Mucosa of descending colon (tissue), 3 donors: ENCODE data around the gene GRB7. TPM values are rescaled to one million over a fixed set of nuclear protein-coding genes. Genes with fewer than 3 reads are reported as not detected.

ENCODE experiments used
- ATAC-seq: fragments of 200-7000 bp; cut with Tn5 transposase; one replicate; pipeline ENCODE4 v1.9.1; 2020; ENCODE audit warnings: mild to moderate bottlenecking, moderate library complexity
- DNase-seq, 3 donors: peaks; one replicate each; pipeline ENCODE4 v3.0.0-alpha.2; 2020
- H3K36me3 ChIP-seq: fragments of 200-600 bp; one replicate; pipeline ENCODE4 v1.8.0; 2021; ENCODE audit warnings: low read depth, mild to moderate bottlenecking
- H3K4me1 ChIP-seq: fragments of 200-600 bp; one replicate; pipeline ENCODE4 v1.8.0; 2021; ENCODE audit warnings: low read depth, mild to moderate bottlenecking
- H3K4me3 ChIP-seq: fragments of 200-600 bp; one replicate; pipeline ENCODE4 v1.8.0; 2021; ENCODE audit warnings: mild to moderate bottlenecking
- H3K9me3 ChIP-seq: fragments of 200-600 bp; one replicate; pipeline ENCODE4 v1.8.0; 2021; ENCODE audit warnings: mild to moderate bottlenecking
- CTCF ChIP-seq: fragments of 200-600 bp; IDR thresholded peaks from one replicate; pipeline ENCODE4 v1.8.0; 2022; ENCODE audit warnings: antibody characterized with exemption, mild to moderate bottlenecking
- intact Hi-C, 2 donors: fragments of 100-400 bp; cut with DNase I in 1 of 2; cut with micrococcal nuclease in 1 of 2; formaldehyde crosslinking; loops; one replicate each; pipeline versions ENCODE4 v1.11.0 to v1.11.1; 2022; cut with DNase I, micrococcal nuclease
- total RNA-seq, 3 donors: library from RNA; stranded (reverse); fragmentation: NEBNext Ultra II Directional in 2 of 3; extraction: Animal tissue kit (Norgen Biotek cat#: 25700) in 2 of 3; gene quantifications; one replicate each; pipeline versions ENCODE4 v1.2.1 to v1.2.4, GENCODE V29; 2021 to 2023
- donor health status: DM: no; HTN: no; CAD: no; lungs with moderate emphysema.
- donor health status: DM: no; HTN: no; CAD: no.
- donor health status: DM: no; HTN: yes; CAD: no.

GRB7 gene
- total RNA-seq, 3 donors from 2014 or later: 13.6 to 49.0 (median 28.0) TPM

- DNase-seq (peak; percentile 95 to 98 (median 98)), ATAC-seq (peak; percentile 89)
- TF ChIP-seq CTCF: peak; percentile 98
- Histone ChIP-seq H3K4me3 (peak overlapping the region; percentile 42), H3K4me1 (peaks cover 15% of the 10 kb centered on the region), H3K9me3 (no peaks in the 10 kb centered on the region), H3K36me3 (no peaks in the 10 kb centered on the region)
- intact Hi-C loops: loop anchor here in 1 of 2 donors (10.0 kb wide), 1 partner anchor 130 kb away; the partner anchor contains the start of gene PPP1R1B
Observed at GRCh38 chr17:39754161-39754957, 16.6 kb downstream of the GRB7 start.

DNA sequence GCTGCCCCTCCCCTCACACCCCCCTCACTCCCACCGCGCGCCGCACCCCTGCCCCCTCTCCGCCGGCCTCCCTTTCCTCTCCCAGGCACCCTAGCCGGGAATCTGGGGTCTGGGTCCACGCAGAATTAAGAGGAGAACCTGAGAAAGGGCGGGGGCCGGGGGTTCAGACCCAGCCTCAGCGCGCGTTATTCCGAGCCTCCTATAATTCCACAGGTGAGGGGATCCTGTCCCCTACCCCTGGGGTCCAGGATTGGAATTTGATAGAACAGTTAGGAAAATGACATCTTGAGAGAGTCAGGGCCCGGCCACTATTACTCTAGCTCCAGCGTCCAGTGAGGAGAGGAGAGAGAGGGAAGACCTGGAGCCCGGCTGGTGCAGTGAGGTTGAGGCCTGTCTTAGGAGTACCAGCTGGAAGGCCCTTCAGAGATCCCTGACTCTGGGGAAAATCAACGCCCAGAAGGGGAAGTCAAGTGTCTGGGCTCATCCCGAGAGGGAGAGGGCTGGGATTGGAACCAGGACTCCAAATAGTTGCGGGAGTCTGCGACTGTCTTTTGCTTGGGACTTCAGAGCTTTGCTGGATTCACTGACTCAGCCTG lies 17.3 kb downstream of the GRB7 start:
- H3K4me1 ChIP-seq: peaks cover 15% of the 10 kb centered on the region
- DNase-seq (no peak), ATAC-seq (no peak)
- intact Hi-C loops: loop anchor here in 1 of 2 donors (10.0 kb wide), 1 partner anchor 130 kb away; the partner anchor contains the start of gene PPP1R1B
- TF ChIP-seq CTCF: no peak
- peak overlapping the region; percentile 42 for H3K4me3 ChIP-seq
- no peaks in the 10 kb centered on the region for H3K9me3 ChIP-seq
- H3K36me3 ChIP-seq: no peaks in the 10 kb centered on the region

GRCh38 chr17:39755554-39756379 lies 18.0 kb downstream of the GRB7 start:
- intact Hi-C loops: loop anchor here in 1 of 2 donors (10.0 kb wide), 1 partner anchor 131 kb away; the partner anchor contains the start of gene PPP1R1B
- DNase-seq (peak in 1 of 3 donors; percentile 69), ATAC-seq (no peak)
- TF ChIP-seq CTCF: no peak
- no peak overlapping the region for H3K4me3 ChIP-seq
- H3K9me3 ChIP-seq: no peaks in the 10 kb centered on the region
- no peaks in the 10 kb centered on the region for H3K36me3 ChIP-seq
- H3K4me1 ChIP-seq: peaks cover 11% of the 10 kb centered on the region

DNA sequence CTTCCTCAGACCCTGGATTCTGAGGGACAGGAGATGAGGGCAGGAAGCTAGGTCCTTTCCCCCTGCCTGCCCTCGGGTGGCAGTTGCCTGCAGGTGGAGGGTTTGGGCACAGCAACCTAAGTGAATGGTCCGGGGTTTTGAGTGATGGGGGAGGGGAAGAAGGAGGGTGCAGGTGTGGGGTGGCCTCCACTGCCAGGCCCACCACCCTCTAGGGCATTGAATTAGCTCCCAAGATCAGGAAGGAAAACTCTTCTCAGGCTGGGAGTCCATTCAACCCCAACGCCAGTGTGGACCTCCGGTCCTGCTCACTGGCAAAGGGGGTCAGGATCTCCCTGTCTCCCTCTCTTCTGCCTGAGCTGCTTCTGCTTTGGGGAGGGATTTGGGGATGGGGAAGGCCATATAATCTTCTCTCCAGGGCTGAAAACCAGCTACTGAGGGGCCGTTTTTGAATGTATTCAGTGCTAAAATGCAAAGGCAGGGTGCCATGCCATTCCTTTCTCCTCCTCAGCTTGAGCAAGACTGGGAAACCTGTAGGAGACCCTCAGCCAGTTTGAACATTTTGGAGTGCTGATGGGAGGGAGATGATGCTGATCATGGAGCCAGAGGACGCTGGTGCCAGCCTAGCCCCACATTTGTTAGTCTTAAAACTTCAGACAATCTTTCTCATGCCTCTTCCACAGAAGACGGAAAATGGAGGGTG lies 18.8 kb downstream of the GRB7 start:
- no peak for TF ChIP-seq CTCF
- H3K36me3 ChIP-seq: no peaks in the 10 kb centered on the region
- DNase-seq (no peak), ATAC-seq (no peak)
- no peaks in the 10 kb centered on the region for H3K9me3 ChIP-seq
- no peak overlapping the region for H3K4me3 ChIP-seq
- H3K4me1 ChIP-seq: peaks cover 11% of the 10 kb centered on the region
- intact Hi-C loops: loop anchor here in 1 of 2 donors (10.0 kb wide), 1 partner anchor 132 kb away; the partner anchor contains the start of gene PPP1R1B
